GM18520 (cell line): ENCODE data around the gene CALR3.
A peak's percentile ranks its signal among the peaks of the same experiment; 100 is the strongest.
"Not testable (repeated sequence)": the region's sequence is repeated elsewhere in the genome, so short reads cannot be mapped to it uniquely, and the experiment has no call there.

Experiments
- ATAC-seq: cut with Tn5 transposase; IDR thresholded peaks from one replicate; pipeline ENCODE4 v1.9.1; 2021; ENCODE audit not compliant: unreplicated experiment

The CALR3 gene

GRCh38 chr19:16495982-16496612, at the start of gene CALR3, which contains the start of gene C19orf44:
CALR3 (minus strand) TSS chr19:16496167; CDS start chr19:16496129, 38 bp downstream.
C19orf44 (plus strand) TSS chr19:16496394; CDS start chr19:16500793, 4,399 bp downstream.
- peak; percentile 97 for ATAC-seq

- ATAC-seq = no peak
These were observed 48.7 kb upstream of the CALR3 start for GRCh38 chr19:16544473-16545231.

GRCh38 chr19:16543734-16544133, 47.8 kb upstream of the CALR3 start:
- ATAC-seq = not testable (repeated sequence)

- no peak for ATAC-seq
These were observed 47.0 kb upstream of the CALR3 start for GRCh38 chr19:16542910-16543472.

- ATAC-seq = peak; percentile 69
These were observed 46.3 kb upstream of the CALR3 start, which contains the start of gene CHERP for GRCh38 chr19:16542045-16542909. CHERP (minus strand) TSS chr19:16542437; CDS start chr19:16542378, 59 bp downstream.

GRCh38 chr19:16541526-16542044, 45.6 kb upstream of the CALR3 start:
- ATAC-seq = no peak

- ATAC-seq = no peak
These were observed 45.0 kb upstream of the CALR3 start for GRCh38 chr19:16540948-16541347.

GRCh38 chr19:16537111-16537510, 41.1 kb upstream of the CALR3 start:
- no peak for ATAC-seq

GRCh38 chr19:16536130-16536529, 40.2 kb upstream of the CALR3 start:
- ATAC-seq = no peak

GRCh38 chr19:16535381-16535780, 39.4 kb upstream of the CALR3 start:
- ATAC-seq = no peak

- no peak for ATAC-seq
These were observed 36.7 kb upstream of the CALR3 start for GRCh38 chr19:16532440-16533234.

- ATAC-seq = no peak
These were observed 35.4 kb upstream of the CALR3 start for GRCh38 chr19:16531380-16531669.

GRCh38 chr19:16530540-16531379, 34.8 kb upstream of the CALR3 start:
- ATAC-seq = no peak

GRCh38 chr19:16529466-16530144, 33.6 kb upstream of the CALR3 start:
- ATAC-seq = no peak

- ATAC-seq = no peak
These were observed 32.1 kb upstream of the CALR3 start for GRCh38 chr19:16527971-16528521.

GRCh38 chr19:16527334-16527935, 31.5 kb upstream of the CALR3 start:
- ATAC-seq = no peak

GRCh38 chr19:16525751-16526481, 29.9 kb upstream of the CALR3 start:
- no peak for ATAC-seq
